ENCODE data around the gene DENND4C.
"Not testable (repeated sequence)": the region's sequence is repeated elsewhere in the genome, so short reads cannot be mapped to it uniquely, and the experiment has no call there.

DENND4C gene

GRCh38 chr9:19229595-19230354 is 718 bp upstream of the DENND4C start:
- DNase-seq, result peak; percentile 71

GRCh38 chr9:19231126-19231903 is 822 bp downstream of the DENND4C start:
- peak; percentile 46 for DNase-seq

- no peak for DNase-seq
Measured at GRCh38 chr9:19231904-19232822, 1.7 kb downstream of the DENND4C start.

GRCh38 chr9:19232823-19233194 is 2.3 kb downstream of the DENND4C start:
- DNase-seq, result no peak

- no peak for DNase-seq
Measured at GRCh38 chr9:19233344-19233743, 2.9 kb downstream of the DENND4C start.

GRCh38 chr9:19239955-19240354 is 9.5 kb downstream of the DENND4C start:
- no peak for DNase-seq

- DNase-seq, result no peak
Measured at GRCh38 chr9:19241728-19242127, 11.2 kb downstream of the DENND4C start.

GRCh38 chr9:19243366-19244033 is 13.0 kb downstream of the DENND4C start:
- no peak for DNase-seq

GRCh38 chr9:19246891-19247290 is 16.4 kb downstream of the DENND4C start:
- DNase-seq, result no peak

GRCh38 chr9:19247420-19247819 is 16.9 kb downstream of the DENND4C start:
- DNase-seq, result no peak

GRCh38 chr9:19250346-19250745 is 19.9 kb downstream of the DENND4C start:
- DNase-seq, result not testable (repeated sequence)

GRCh38 chr9:19251203-19251602 is 20.7 kb downstream of the DENND4C start:
- DNase-seq, result not testable (repeated sequence)

- DNase-seq, result not testable (repeated sequence)
Measured at GRCh38 chr9:19251622-19252021, 21.1 kb downstream of the DENND4C start.

- DNase-seq, result no peak
Measured at GRCh38 chr9:19252174-19252884, 21.8 kb downstream of the DENND4C start.

GRCh38 chr9:19252885-19253219 is 22.4 kb downstream of the DENND4C start:
- no peak for DNase-seq

- no peak for DNase-seq
Measured at GRCh38 chr9:19255112-19255511, 24.6 kb downstream of the DENND4C start.

GRCh38 chr9:19255821-19256220 is 25.3 kb downstream of the DENND4C start:
- DNase-seq, result no peak

GRCh38 chr9:19259665-19260255 is 29.3 kb downstream of the DENND4C start:
- DNase-seq, result not testable (repeated sequence)

- DNase-seq, result not testable (repeated sequence)
Measured at GRCh38 chr9:19265602-19266001, 35.1 kb downstream of the DENND4C start.

- not testable (repeated sequence) for DNase-seq
Measured at GRCh38 chr9:19266778-19267384, 36.4 kb downstream of the DENND4C start.

- DNase-seq, result no peak
Measured at GRCh38 chr9:19269582-19269981, 39.1 kb downstream of the DENND4C start.
